Measurements from ENCODE around the gene BTAF1. TPM values are rescaled to one million over a fixed set of nuclear protein-coding genes. Genes with fewer than 3 reads are reported as not detected.

The BTAF1 gene
- total RNA-seq, 1 experiment from 2014 or later = 45.2 TPM

GRCh38 chr10:91931526-91932190, 8.1 kb downstream of the BTAF1 start:
- Histone ChIP-seq H3T11ph (ENCODE audit: low read length) (no peak overlapping the region), H2BK5ac (ENCODE audit: insufficient read length, low read length) (no peak overlapping the region), H3K4ac (ENCODE audit: low read depth, low read length) (no peak overlapping the region), H3K27me3 (ENCODE audit: insufficient read depth, low read length) (no peaks in the 10 kb centered on the region), H3K9me3 (ENCODE audit: control insufficient read depth, low read depth, low read length) (no peaks in the 10 kb centered on the region), H2BK20ac (ENCODE audit: low read depth, low read length, poor library complexity, severe bottlenecking) (no peak overlapping the region), H2AK5ac (ENCODE audit: insufficient read length, low read length) (no peak overlapping the region), H3K79me1 (ENCODE audit: insufficient read depth, low read depth, low read length, poor library complexity, severe bottlenecking) (peaks cover 17% of the 10 kb centered on the region), H3K23me2 (ENCODE audit: insufficient read length, low read depth, low read length, poor library complexity, severe bottlenecking) (no peaks in the 10 kb centered on the region), H4K5ac (ENCODE audit: insufficient read length, low read depth, low read length) (no peak overlapping the region), H3K14ac (ENCODE audit: insufficient read depth, low read length) (no peak overlapping the region), H4K20me1 (ENCODE audit: control insufficient read depth, insufficient read depth, insufficient read length) (no peaks in the 10 kb centered on the region), H3K18ac (ENCODE audit: insufficient read length, low read depth, low read length) (no peak overlapping the region), H2BK120ac (ENCODE audit: low read depth, low read length, poor library complexity, severe bottlenecking) (no peak overlapping the region), H3K56ac (ENCODE audit: insufficient read length, low read depth, low read length) (no peak overlapping the region), H2AFZ (ENCODE audit: low read length) (no peak overlapping the region), H3K79me2 (ENCODE audit: insufficient read depth, low read length) (peaks cover 11% of the 10 kb centered on the region; the same call in 1 of the 2 replicates), H2BK15ac (ENCODE audit: low read depth, low read length) (no peak overlapping the region), H3K9ac (ENCODE audit: extremely low read depth, insufficient read length, low read length) (no peak overlapping the region), H3K4me1 (ENCODE audit: insufficient read depth, low read length) (no peaks in the 10 kb centered on the region), H3K23ac (ENCODE audit: insufficient read length, low read depth, low read length) (no peak overlapping the region), H4K8ac (replicated peaks; ENCODE audit: insufficient read length, low read depth, low read length) (no peak overlapping the region), H2BK12ac (ENCODE audit: insufficient read length, low read depth, low read length) (no peak overlapping the region), H4K91ac (ENCODE audit: insufficient read length, low read depth, low read length) (no peak overlapping the region), H3K27ac (ENCODE audit: insufficient read length, low read depth, low read length) (no peak overlapping the region), H3K4me2 (ENCODE audit: insufficient read depth, insufficient read length, low read length) (no peak overlapping the region)
- Mint-ChIP-seq H3K36me3 (ENCODE audit: insufficient read depth in 1 of 3, low read depth in 3 of 3) (peaks cover 16 to 34% (median 24%) of the 10 kb centered on the region in 3 experiments; a peak in 5 of 7 replicates), H3K9me3 (no peaks in the 10 kb centered on the region), H3K27ac (peak overlapping the region in 1 of 3 experiments; percentile 51; a peak in 3 of 7 replicates), H3K4me3 (no peak overlapping the region), H3K27me3 (ENCODE audit: low read depth) (no peaks in the 10 kb centered on the region), H3K4me1 (peaks cover 10% of the 10 kb centered on the region in 2 experiments)
- no peak for TF ChIP-seq CTCF (conservative IDR thresholded peaks at IDR 0.05)
- WGBS (ENCODE audit: extremely low coverage, insufficient read length, low lambda C conversion rate) = no CpG with 5 or more reads among the region's 3 CpGs
- no peak for DNase-seq
